GM10266 (cell line): ENCODE results near the gene ACP4.

Experiments used
- DNase-seq: peaks from one replicate; pipeline ENCODE4 v3.0.0; 2012; ENCODE audit errors: extremely low spot score
- CTCF ChIP-seq: IDR thresholded peaks from 2 replicates; pipeline ENCODE4 v1.5.1; 2012; ENCODE audit warnings: mild to moderate bottlenecking, low read depth; ENCODE audit not compliant: control insufficient read depth, insufficient read depth; ENCODE audit errors: missing control alignments

ACP4 gene

GRCh38 chr19:50792272-50793250 is 2.3 kb downstream of the ACP4 start:
- no peak for DNase-seq
- TF ChIP-seq CTCF = no peak

- no peak for DNase-seq
Observed at GRCh38 chr19:50793558-50794065, 3.4 kb downstream of the ACP4 start.

GRCh38 chr19:50794074-50794875 is 4.1 kb downstream of the ACP4 start:
- DNase-seq = peak; percentile 75
- peak; percentile 48 for TF ChIP-seq CTCF

More at GRCh38 chr19:50793558-50794065, 3.4 kb downstream of the ACP4 start:
- TF ChIP-seq CTCF = no peak

- TF ChIP-seq CTCF = no peak
- no peak for DNase-seq
Observed at GRCh38 chr19:50794876-50795663, 4.9 kb downstream of the ACP4 start.

GRCh38 chr19:50795664-50796073 is 5.5 kb downstream of the ACP4 start:
- TF ChIP-seq CTCF = no peak
- no peak for DNase-seq

- DNase-seq = no peak
Observed at GRCh38 chr19:50796128-50796633, 6.0 kb downstream of the ACP4 start.

More at GRCh38 chr19:50796128-50796633, 6.0 kb downstream of the ACP4 start:
- peak; percentile 36 for TF ChIP-seq CTCF
